ENCODE data around the gene IPO7. TPM values are rescaled to one million over a fixed set of nuclear protein-coding genes. Genes with fewer than 3 reads are reported as not detected.

IPO7 gene
- total and polyA plus RNA-seq, 2 of the 13 experiments (the other 11 are each of a cell fraction or from before 2014, with no cell fraction given) = 59.4 to 98.4 TPM

GRCh38 chr11:9461063-9461759, 76.8 kb downstream of the IPO7 start (continued):
- TF ChIP-seq ARID3A (IDR thresholded peaks at IDR 0.05; ENCODE audit: low read depth, low read length) (peak; percentile 27; the same call in 1 of the 2 replicates), MAX (IDR thresholded peaks at IDR 0.05) (no peak; the same call in 1 of the 2 replicates), HES4 (CRISPR knock-in tag; IDR thresholded peaks at IDR 0.05; ENCODE audit: borderline replicate concordance) (no peak), ZNF670 (CRISPR knock-in tag; IDR thresholded peaks at IDR 0.05; ENCODE audit: borderline replicate concordance) (no peak), ZNF350 (CRISPR knock-in tag; IDR thresholded peaks at IDR 0.05; ENCODE audit: borderline replicate concordance, low read depth) (no peak; the same call in 1 of the 2 replicates), ZNF354B (CRISPR knock-in tag; IDR thresholded peaks at IDR 0.05) (no peak), TMF1 (CRISPR knock-in tag; IDR thresholded peaks at IDR 0.05; ENCODE audit: low read depth) (no peak; the same call in 1 of the 2 replicates), ZSCAN5A (CRISPR knock-in tag; IDR thresholded peaks at IDR 0.05; ENCODE audit: borderline replicate concordance) (no peak), ZNF101 (CRISPR knock-in tag; IDR thresholded peaks at IDR 0.05; ENCODE audit: borderline replicate concordance, low read depth) (no peak), BORCS8-MEF2B (CRISPR knock-in tag; IDR thresholded peaks at IDR 0.05) (peak; percentile 53; the same call in 1 of the 2 replicates), TGIF2 (CRISPR knock-in tag; IDR thresholded peaks at IDR 0.05) (peak; percentile 18; the same call in 1 of the 2 replicates), AHDC1 (CRISPR knock-in tag; IDR thresholded peaks at IDR 0.05; ENCODE audit: borderline replicate concordance) (no peak), ZSCAN22 (CRISPR knock-in tag; IDR thresholded peaks at IDR 0.05) (no peak), ZNF317 (CRISPR knock-in tag; IDR thresholded peaks at IDR 0.05) (no peak), ZNF780A (CRISPR knock-in tag; IDR thresholded peaks at IDR 0.05) (no peak), BRF2 (CRISPR knock-in tag; IDR thresholded peaks at IDR 0.05) (no peak), ZNF570 (CRISPR knock-in tag; IDR thresholded peaks at IDR 0.05; ENCODE audit: borderline replicate concordance) (no peak), YY1 (IDR thresholded peaks at IDR 0.05; ENCODE audit: insufficient read depth, insufficient replicate concordance, low read depth, low read length) (no peak), NBN (conservative IDR thresholded peaks at IDR 0.05) (no peak)

Measured in HepG2 (cell line).